DOHH2 (cell line): Measurements from ENCODE around the gene DDAH2.

Experiments
- H3F3A ChIP-seq: fragments of 200-600 bp; sonication (generic), shearing (Covaris generic); 2 replicates; pipeline ENCODE4 v1.6.0; 2016; ENCODE audit warnings: antibody characterized with exemption, mild to moderate bottlenecking; ENCODE audit not compliant: control insufficient read depth, insufficient read depth
- H3K27ac ChIP-seq: fragments of 200-600 bp; sonication (generic); 2 replicates; pipeline ENCODE4 v1.5.1; 2014; ENCODE audit warnings: low read depth, mild to moderate bottlenecking, low read length, moderate library complexity
- H3K27me3 ChIP-seq: fragments of 200-600 bp; sonication (generic); 2 replicates; pipeline ENCODE4 v1.6.1; 2014; ENCODE audit warnings: mild to moderate bottlenecking, low read length, mixed read lengths; ENCODE audit not compliant: control insufficient read depth
- H3K36me3 ChIP-seq: fragments of 200-600 bp; sonication (generic); 2 replicates; pipeline ENCODE4 v1.6.1; 2014; ENCODE audit warnings: mild to moderate bottlenecking, low read length, moderate library complexity, mixed read lengths; ENCODE audit not compliant: control insufficient read depth
- H3K4me1 ChIP-seq: fragments of 200-600 bp; sonication (generic); 2 replicates; pipeline ENCODE4 v1.6.1; 2014; ENCODE audit warnings: mild to moderate bottlenecking, low read length, mixed read lengths; ENCODE audit not compliant: control insufficient read depth
- H3K4me2 ChIP-seq: fragments of 200-600 bp; sonication (generic); 2 replicates; pipeline ENCODE4 v1.6.0; 2014; ENCODE audit warnings: mild to moderate bottlenecking, low read length, moderate library complexity
- H3K4me3 ChIP-seq: fragments of 200-600 bp; sonication (generic); 2 replicates; pipeline ENCODE4 v1.5.1; 2014; ENCODE audit warnings: mild to moderate bottlenecking, low read length, mixed read lengths
- H3K79me2 ChIP-seq: fragments of 200-600 bp; sonication (generic); 2 replicates; pipeline ENCODE4 v1.6.1; 2014; ENCODE audit warnings: mild to moderate bottlenecking, low read length, mixed read lengths; ENCODE audit not compliant: control insufficient read depth
- H3K9me2 ChIP-seq: fragments of 200-600 bp; sonication (generic); replicated peaks from 2 replicates; pipeline ENCODE4 v1.6.1; 2014; ENCODE audit warnings: mild to moderate bottlenecking, low read length, mixed read lengths; ENCODE audit not compliant: control insufficient read depth
- H3K9me3 ChIP-seq: fragments of 200-600 bp; sonication (generic); 2 replicates; pipeline ENCODE4 v1.6.1; 2014; ENCODE audit warnings: antibody characterized with exemption, low read length, mixed read lengths; ENCODE audit not compliant: control insufficient read depth, insufficient read depth
- H4K20me1 ChIP-seq: fragments of 200-600 bp; sonication (generic); 2 replicates; pipeline ENCODE4 v1.6.0; 2014; ENCODE audit warnings: low read depth, mild to moderate bottlenecking, antibody characterized with exemption, low read length, moderate library complexity; ENCODE audit not compliant: control insufficient read depth, insufficient read depth
- EZH2phosphoT487 ChIP-seq: fragments of 200-600 bp; sonication (generic); IDR thresholded peaks from 2 replicates; pipeline ENCODE4 v1.6.1; 2017; ENCODE audit warnings: borderline replicate concordance, mild to moderate bottlenecking, antibody characterized with exemption, low read length, moderate library complexity, mixed read lengths
- TF ChIP-seq, protein P1 (sequence below): fragments of 200-600 bp; sonication (generic); IDR thresholded peaks from one replicate; pipeline ENCODE4 v1.5.1; 2014; ENCODE audit warnings: antibody characterized with exemption, mild to moderate bottlenecking, low read depth, low read length; ENCODE audit not compliant: poor library complexity, severe bottlenecking

Gene DDAH2

DNA sequence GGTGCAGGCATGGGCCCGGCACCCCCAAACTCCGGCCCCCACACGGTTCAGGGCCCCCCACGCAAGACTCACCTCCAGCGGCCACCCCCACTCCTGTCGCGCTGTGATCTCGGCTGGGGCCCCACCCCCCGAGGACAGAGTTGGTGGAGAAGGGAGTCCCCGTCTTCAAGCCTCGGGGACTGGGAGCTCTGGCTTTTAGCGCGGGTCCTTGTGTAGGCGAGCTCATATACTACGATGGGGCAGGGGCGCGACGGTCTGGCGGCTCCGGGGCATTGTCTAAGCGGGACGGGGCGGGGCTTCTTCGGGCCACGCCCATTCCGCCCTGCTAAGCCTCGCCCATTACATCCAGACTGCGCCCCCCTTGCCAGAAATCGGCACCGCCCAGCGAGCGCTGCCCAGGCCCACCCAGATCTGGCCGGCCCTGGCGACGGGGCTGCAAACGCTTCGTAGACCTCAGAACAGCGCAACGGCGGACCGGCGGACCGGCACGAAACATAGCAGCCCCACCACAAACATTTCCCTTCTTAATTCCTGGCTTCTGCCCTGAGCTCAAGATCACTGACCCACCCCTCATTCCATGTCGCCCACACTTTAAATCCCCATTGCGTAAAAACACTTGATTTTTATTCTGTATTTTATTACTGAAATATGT is 1.0 kb upstream of the DDAH2 start:
- TF ChIP-seq, protein P1, sequence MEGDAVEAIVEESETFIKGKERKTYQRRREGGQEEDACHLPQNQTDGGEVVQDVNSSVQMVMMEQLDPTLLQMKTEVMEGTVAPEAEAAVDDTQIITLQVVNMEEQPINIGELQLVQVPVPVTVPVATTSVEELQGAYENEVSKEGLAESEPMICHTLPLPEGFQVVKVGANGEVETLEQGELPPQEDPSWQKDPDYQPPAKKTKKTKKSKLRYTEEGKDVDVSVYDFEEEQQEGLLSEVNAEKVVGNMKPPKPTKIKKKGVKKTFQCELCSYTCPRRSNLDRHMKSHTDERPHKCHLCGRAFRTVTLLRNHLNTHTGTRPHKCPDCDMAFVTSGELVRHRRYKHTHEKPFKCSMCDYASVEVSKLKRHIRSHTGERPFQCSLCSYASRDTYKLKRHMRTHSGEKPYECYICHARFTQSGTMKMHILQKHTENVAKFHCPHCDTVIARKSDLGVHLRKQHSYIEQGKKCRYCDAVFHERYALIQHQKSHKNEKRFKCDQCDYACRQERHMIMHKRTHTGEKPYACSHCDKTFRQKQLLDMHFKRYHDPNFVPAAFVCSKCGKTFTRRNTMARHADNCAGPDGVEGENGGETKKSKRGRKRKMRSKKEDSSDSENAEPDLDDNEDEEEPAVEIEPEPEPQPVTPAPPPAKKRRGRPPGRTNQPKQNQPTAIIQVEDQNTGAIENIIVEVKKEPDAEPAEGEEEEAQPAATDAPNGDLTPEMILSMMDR, result peak; percentile 15
- TF ChIP-seq EZH2phosphoT487, result no peak
- H3F3A ChIP-seq, result peaks cover 33% of the 10 kb centered on the region
- no peaks in the 10 kb centered on the region for H3K27me3 ChIP-seq
- peaks cover 21% of the 10 kb centered on the region for H3K79me2 ChIP-seq
- H4K20me1 ChIP-seq, result peaks cover 13% of the 10 kb centered on the region; the same call in 1 of the 2 replicates
- H3K9me2 ChIP-seq, result no peaks in the 10 kb centered on the region
- H3K36me3 ChIP-seq, result peaks cover 70% of the 10 kb centered on the region
- H3K4me3 ChIP-seq, result peak overlapping the region; percentile 86
- H3K4me2 ChIP-seq, result peak overlapping the region; percentile 90
- H3K9me3 ChIP-seq, result no peaks in the 10 kb centered on the region
- peak overlapping the region; percentile 35 for H3K27ac ChIP-seq
- peaks cover 55% of the 10 kb centered on the region for H3K4me1 ChIP-seq

DNA sequence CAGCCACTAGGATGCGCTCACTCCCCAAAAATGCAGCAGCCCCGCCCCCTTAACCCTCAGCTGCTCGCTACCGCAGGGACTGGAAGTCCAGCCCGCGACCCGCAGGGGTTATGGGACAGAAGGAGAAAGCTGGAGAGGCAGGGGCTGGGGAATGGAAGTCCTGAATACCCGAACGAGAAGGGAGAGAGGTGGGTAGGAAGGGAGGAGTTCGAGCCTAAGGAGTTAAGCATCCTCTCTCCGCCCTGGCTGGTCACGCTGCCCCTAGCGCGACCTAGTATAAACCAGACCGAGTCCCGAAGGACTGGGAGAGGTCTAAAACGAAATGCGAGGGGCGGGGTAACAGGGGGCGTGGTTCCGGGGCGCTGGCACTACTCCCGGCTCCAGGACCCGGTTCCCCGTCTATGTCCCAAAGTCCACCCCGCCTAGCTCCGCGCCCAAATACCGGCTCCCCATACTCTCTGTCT is 448 bp upstream of the DDAH2 start:
- Histone ChIP-seq H3K4me3 (peak overlapping the region; percentile 86), H3K9me2 (no peaks in the 10 kb centered on the region), H3K27ac (peak overlapping the region; percentile 35), H3K4me1 (peaks cover 51% of the 10 kb centered on the region), H4K20me1 (peaks cover 12% of the 10 kb centered on the region; the same call in 1 of the 2 replicates), H3F3A (peaks cover 32% of the 10 kb centered on the region), H3K36me3 (peaks cover 65% of the 10 kb centered on the region), H3K4me2 (peak overlapping the region; percentile 90), H3K9me3 (no peaks in the 10 kb centered on the region), H3K27me3 (no peaks in the 10 kb centered on the region), H3K79me2 (peaks cover 15% of the 10 kb centered on the region)
- no peak for TF ChIP-seq EZH2phosphoT487
- TF ChIP-seq, protein P1, result peak; percentile 12

GRCh38 chr6:31727717-31728671 is 1.1 kb downstream of the DDAH2 start:
- Histone ChIP-seq H3K79me2 (no peaks in the 10 kb centered on the region; the same call in 1 of the 2 replicates), H4K20me1 (0 out of 2 replicates have a peak, but pooled peaks cover 6% of the 10 kb centered on the region), H3K27ac (peak overlapping the region; percentile 62), H3K4me1 (peaks cover 41% of the 10 kb centered on the region), H3K4me3 (peak overlapping the region; percentile 36), H3K9me3 (no peaks in the 10 kb centered on the region), H3K4me2 (peak overlapping the region; percentile 56), H3F3A (peaks cover 21% of the 10 kb centered on the region), H3K27me3 (no peaks in the 10 kb centered on the region), H3K9me2 (no peaks in the 10 kb centered on the region), H3K36me3 (peaks cover 49% of the 10 kb centered on the region)
- no peak for TF ChIP-seq EZH2phosphoT487
- TF ChIP-seq, protein P1, result no peak
